Measurements from ENCODE around the gene LRRC8E.

DNA sequence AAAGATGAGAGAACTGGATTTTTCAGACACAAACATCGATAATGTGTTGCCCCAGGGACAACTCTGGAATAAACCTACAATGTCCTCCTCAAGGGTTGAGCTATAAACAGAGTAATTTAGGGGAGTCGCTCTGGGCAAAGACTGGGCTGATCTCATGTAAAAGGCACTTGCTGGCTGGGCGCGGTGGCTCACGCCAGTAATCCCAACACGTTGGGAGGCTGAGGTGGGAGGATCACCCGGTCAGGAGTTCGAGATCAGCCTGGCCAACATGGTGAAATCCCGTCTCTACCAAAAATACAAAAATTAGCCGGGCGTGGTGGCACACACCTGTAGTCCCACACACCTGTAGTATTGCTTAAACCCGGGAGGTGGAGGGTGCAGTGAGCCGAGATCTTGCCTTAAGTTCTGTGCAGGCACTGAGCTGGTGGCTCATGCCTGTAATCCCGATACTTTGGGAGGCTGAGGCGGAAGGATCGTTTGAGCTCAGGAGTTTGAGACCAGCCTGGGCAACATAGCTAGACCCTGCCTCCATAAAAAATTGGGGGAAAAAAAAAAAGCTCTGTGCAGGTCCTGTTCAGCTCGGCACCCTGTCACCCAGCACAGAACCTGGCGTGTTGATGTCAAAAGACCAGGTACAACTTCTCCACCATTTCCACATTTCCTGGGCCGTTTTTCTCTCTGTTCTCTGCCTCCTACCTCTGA, 53.7 kb downstream of the LRRC8E start:
- TF ChIP-seq POLR2A (IDR thresholded peaks at IDR 0.05): no peak
- TF ChIP-seq, protein P1, sequence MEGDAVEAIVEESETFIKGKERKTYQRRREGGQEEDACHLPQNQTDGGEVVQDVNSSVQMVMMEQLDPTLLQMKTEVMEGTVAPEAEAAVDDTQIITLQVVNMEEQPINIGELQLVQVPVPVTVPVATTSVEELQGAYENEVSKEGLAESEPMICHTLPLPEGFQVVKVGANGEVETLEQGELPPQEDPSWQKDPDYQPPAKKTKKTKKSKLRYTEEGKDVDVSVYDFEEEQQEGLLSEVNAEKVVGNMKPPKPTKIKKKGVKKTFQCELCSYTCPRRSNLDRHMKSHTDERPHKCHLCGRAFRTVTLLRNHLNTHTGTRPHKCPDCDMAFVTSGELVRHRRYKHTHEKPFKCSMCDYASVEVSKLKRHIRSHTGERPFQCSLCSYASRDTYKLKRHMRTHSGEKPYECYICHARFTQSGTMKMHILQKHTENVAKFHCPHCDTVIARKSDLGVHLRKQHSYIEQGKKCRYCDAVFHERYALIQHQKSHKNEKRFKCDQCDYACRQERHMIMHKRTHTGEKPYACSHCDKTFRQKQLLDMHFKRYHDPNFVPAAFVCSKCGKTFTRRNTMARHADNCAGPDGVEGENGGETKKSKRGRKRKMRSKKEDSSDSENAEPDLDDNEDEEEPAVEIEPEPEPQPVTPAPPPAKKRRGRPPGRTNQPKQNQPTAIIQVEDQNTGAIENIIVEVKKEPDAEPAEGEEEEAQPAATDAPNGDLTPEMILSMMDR (IDR thresholded peaks at IDR 0.05): no peak
- no peak for TF ChIP-seq POLR2AphosphoS5 (IDR thresholded peaks at IDR 0.05)
- no peak for TF ChIP-seq EP300 (IDR thresholded peaks at IDR 0.05)

Data from stomach (tissue), 4 donors.